Fibroblast of lung (primary cell): ENCODE results near the gene IGF1R. TPM values are rescaled to one million over a fixed set of nuclear protein-coding genes. Genes with fewer than 3 reads are reported as not detected.

Experiments
- DNase-seq, 2 donors: peaks; one replicate each; pipeline versions ENCODE4 v3.0.0 to v3.0.0-alpha.2; 2010; ENCODE audit warnings: low read depth in 2 of 2
- H2AFZ ChIP-seq: 2 replicates; pipeline ENCODE4 v1.5.1; 2012; ENCODE audit warnings: low read length, control low read depth, inconsistent platforms
- H3K27ac ChIP-seq: 2 replicates; pipeline ENCODE4 v1.5.1; 2011; ENCODE audit warnings: low read length, control low read depth; ENCODE audit not compliant: insufficient read depth
- H3K27me3 ChIP-seq: 2 replicates; pipeline ENCODE4 v1.5.1; 2011; ENCODE audit warnings: mild to moderate bottlenecking, low read length; ENCODE audit not compliant: control insufficient read depth, insufficient read depth
- H3K36me3 ChIP-seq: 2 replicates; pipeline ENCODE4 v1.5.1; 2011; ENCODE audit warnings: low read length; ENCODE audit not compliant: control insufficient read depth, insufficient read depth
- H3K4me1 ChIP-seq: 2 replicates; pipeline ENCODE4 v1.5.1; 2011; ENCODE audit warnings: low read length; ENCODE audit not compliant: control insufficient read depth, insufficient read depth; ENCODE audit errors: extremely low read depth
- H3K4me2 ChIP-seq: 2 replicates; pipeline ENCODE4 v1.5.1; 2011; ENCODE audit warnings: low read length, control low read depth; ENCODE audit not compliant: insufficient read depth; ENCODE audit errors: extremely low read depth
- H3K4me3 ChIP-seq, 4 experiments: fragments of 200-600 bp in 1 of 4; sonication (generic) in 1 of 4; replicated peaks in 1 of 4; 2 replicates each; pipeline ENCODE4 v1.5.1; 2011 to 2016; ENCODE audit warnings: low read length in 4 of 4, low read depth in 3 of 4, mild to moderate bottlenecking in 3 of 4, control low read depth in 2 of 4, inconsistent platforms in 1 of 4, mixed read lengths in 1 of 4; ENCODE audit not compliant: insufficient read depth in 1 of 4; ENCODE audit errors: control extremely low read depth in 1 of 4
- H3K79me2 ChIP-seq: 2 replicates; pipeline ENCODE4 v1.5.1; 2012; ENCODE audit warnings: mild to moderate bottlenecking, low read length, inconsistent platforms; ENCODE audit not compliant: control insufficient read depth, insufficient read depth
- H3K9ac ChIP-seq: 2 replicates; pipeline ENCODE4 v1.5.1; 2011; ENCODE audit warnings: mild to moderate bottlenecking, low read length, control low read depth; ENCODE audit not compliant: insufficient read depth
- H3K9me3 ChIP-seq: 2 replicates; pipeline ENCODE4 v1.5.1; 2012; ENCODE audit warnings: low read depth, low read length; ENCODE audit not compliant: control insufficient read depth, insufficient read depth
- H4K20me1 ChIP-seq: 2 replicates; pipeline ENCODE4 v1.5.1; 2011; ENCODE audit warnings: low read length; ENCODE audit not compliant: control insufficient read depth, insufficient read depth; ENCODE audit errors: extremely low read depth
- EZH2 ChIP-seq: IDR thresholded peaks from 2 replicates; pipeline ENCODE4 v1.5.1; 2012; ENCODE audit warnings: low read length, control low read depth, mild to moderate bottlenecking; ENCODE audit errors: missing control alignments
- polyA plus RNA-seq, 2 donors: library from polyadenylated mRNA; depleted of rRNA in 1 of 2; stranded (reverse) in 1 of 2; unstranded in 1 of 2; fragments of >200 nt; gene quantifications; 2 replicates each; pipeline ENCODE4 v1.2.1, GENCODE V29; 2011 to 2012; ENCODE audit warnings: missing spikeins in 1 of 2
- total RNA-seq: library from RNA; depleted of rRNA; stranded (reverse); fragments of >200 nt; gene quantifications from 2 replicates; pipeline ENCODE4 v1.2.1, GENCODE V29; 2014
- TF ChIP-seq, protein P1 (sequence below), 2 donors: IDR thresholded peaks in 1 of 2; conservative IDR thresholded peaks in 1 of 2; 1 replicate in 1 of 2; 2 replicates in 1 of 2; pipeline ENCODE4 v1.5.1; 2011 to 2012; ENCODE audit warnings: low read length in 2 of 2, control low read depth in 1 of 2, inconsistent platforms in 1 of 2, low read depth in 1 of 2, mild to moderate bottlenecking in 1 of 2

The IGF1R gene
- total and polyA plus RNA-seq, 2 donors (not counting 1 experiment from before 2014, with no cell fraction given): 14.6 to 28.6 TPM

GRCh38 chr15:98764291-98764690, 116.0 kb downstream of the IGF1R start:
- Histone ChIP-seq H3K27me3 (no peaks in the 10 kb centered on the region), H3K9me3 (no peaks in the 10 kb centered on the region), H3K79me2 (peaks cover 31% of the 10 kb centered on the region), H3K27ac (no peak overlapping the region), H3K4me2 (no peak overlapping the region), H3K4me1 (no peaks in the 10 kb centered on the region), H3K9ac (no peak overlapping the region), H3K36me3 (no peaks in the 10 kb centered on the region), H3K4me3 (no peak overlapping the region), H2AFZ (no peak overlapping the region), H4K20me1 (no peaks in the 10 kb centered on the region)
- DNase-seq: no peak
- TF ChIP-seq EZH2: no peak
- TF ChIP-seq, protein P1, sequence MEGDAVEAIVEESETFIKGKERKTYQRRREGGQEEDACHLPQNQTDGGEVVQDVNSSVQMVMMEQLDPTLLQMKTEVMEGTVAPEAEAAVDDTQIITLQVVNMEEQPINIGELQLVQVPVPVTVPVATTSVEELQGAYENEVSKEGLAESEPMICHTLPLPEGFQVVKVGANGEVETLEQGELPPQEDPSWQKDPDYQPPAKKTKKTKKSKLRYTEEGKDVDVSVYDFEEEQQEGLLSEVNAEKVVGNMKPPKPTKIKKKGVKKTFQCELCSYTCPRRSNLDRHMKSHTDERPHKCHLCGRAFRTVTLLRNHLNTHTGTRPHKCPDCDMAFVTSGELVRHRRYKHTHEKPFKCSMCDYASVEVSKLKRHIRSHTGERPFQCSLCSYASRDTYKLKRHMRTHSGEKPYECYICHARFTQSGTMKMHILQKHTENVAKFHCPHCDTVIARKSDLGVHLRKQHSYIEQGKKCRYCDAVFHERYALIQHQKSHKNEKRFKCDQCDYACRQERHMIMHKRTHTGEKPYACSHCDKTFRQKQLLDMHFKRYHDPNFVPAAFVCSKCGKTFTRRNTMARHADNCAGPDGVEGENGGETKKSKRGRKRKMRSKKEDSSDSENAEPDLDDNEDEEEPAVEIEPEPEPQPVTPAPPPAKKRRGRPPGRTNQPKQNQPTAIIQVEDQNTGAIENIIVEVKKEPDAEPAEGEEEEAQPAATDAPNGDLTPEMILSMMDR (conservative IDR thresholded peaks at IDR 0.05 in 1 of 2, IDR thresholded peaks at IDR 0.05 in 1 of 2; ENCODE audit: low read depth in 1 of 2, low read length in 2 of 2): no peak

DNA sequence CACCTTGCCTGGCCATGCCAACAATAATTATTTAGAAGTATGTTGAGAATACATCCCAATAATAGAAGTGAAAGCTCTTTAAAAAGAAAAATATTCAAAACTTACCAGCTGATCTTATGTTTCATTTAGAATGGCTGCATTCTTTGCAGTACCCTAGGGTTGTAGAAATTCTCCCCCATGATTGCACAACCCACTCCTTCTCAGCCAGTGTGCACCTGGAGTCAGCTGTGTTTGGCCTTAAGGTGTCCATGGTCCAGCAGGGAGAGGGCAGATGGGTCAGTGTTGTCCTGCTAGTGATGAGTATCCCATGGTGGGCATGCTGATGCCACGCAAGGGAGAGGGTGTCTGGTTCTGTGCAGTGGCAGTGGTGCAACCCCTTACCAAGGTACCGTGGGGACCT, 117.3 kb downstream of the IGF1R start:
- H3K27me3 ChIP-seq: no peaks in the 10 kb centered on the region
- H3K4me3 ChIP-seq: no peak overlapping the region
- no peak overlapping the region for H3K27ac ChIP-seq
- H3K36me3 ChIP-seq: no peaks in the 10 kb centered on the region
- H3K4me1 ChIP-seq: no peaks in the 10 kb centered on the region
- TF ChIP-seq EZH2: no peak
- TF ChIP-seq, protein P1 (conservative IDR thresholded peaks at IDR 0.05 in 1 of 2, IDR thresholded peaks at IDR 0.05 in 1 of 2; ENCODE audit: low read depth in 1 of 2, low read length in 2 of 2): no peak
- H3K4me2 ChIP-seq: no peak overlapping the region
- no peaks in the 10 kb centered on the region for H4K20me1 ChIP-seq
- no peak overlapping the region for H2AFZ ChIP-seq
- peaks cover 36% of the 10 kb centered on the region for H3K79me2 ChIP-seq
- DNase-seq: no peak
- H3K9me3 ChIP-seq: no peaks in the 10 kb centered on the region
- no peak overlapping the region for H3K9ac ChIP-seq

- Histone ChIP-seq H3K4me3 (no peak overlapping the region), H3K9me3 (no peaks in the 10 kb centered on the region), H3K36me3 (no peaks in the 10 kb centered on the region), H2AFZ (no peak overlapping the region), H3K9ac (no peak overlapping the region), H3K4me1 (no peaks in the 10 kb centered on the region), H3K27me3 (no peaks in the 10 kb centered on the region), H3K4me2 (no peak overlapping the region), H4K20me1 (no peaks in the 10 kb centered on the region), H3K79me2 (peaks cover 31% of the 10 kb centered on the region), H3K27ac (no peak overlapping the region)
- no peak for TF ChIP-seq EZH2
- TF ChIP-seq, protein P1 (conservative IDR thresholded peaks at IDR 0.05 in 1 of 2, IDR thresholded peaks at IDR 0.05 in 1 of 2; ENCODE audit: low read depth in 1 of 2, low read length in 2 of 2): no peak
- DNase-seq: peak in 1 of 2 donors; percentile 29
Observed at GRCh38 chr15:98767692-98768091, 119.4 kb downstream of the IGF1R start.
